Glutamatergic neuron (in vitro differentiated cells): ENCODE measurements around the gene ECM2. TPM values are rescaled to one million over a fixed set of nuclear protein-coding genes. Genes with fewer than 3 reads are reported as not detected.
A peak's percentile ranks its signal among the peaks of the same experiment; 100 is the strongest.

Experiments
- DNase-seq: peaks from one replicate; pipeline ENCODE4 v3.0.0; 2022
- H3K27ac Mint-ChIP-seq: one replicate; pipeline ENCODE4 v1.8.0; 2020; ENCODE audit warnings: mild to moderate bottlenecking, mixed read lengths, inconsistent platforms; ENCODE audit not compliant: unreplicated experiment
- H3K27me3 Mint-ChIP-seq: one replicate; pipeline ENCODE4 v1.8.0; 2020; ENCODE audit warnings: mild to moderate bottlenecking, moderate library complexity, mixed read lengths, inconsistent platforms; ENCODE audit not compliant: unreplicated experiment
- H3K36me3 Mint-ChIP-seq: one replicate; pipeline ENCODE4 v1.8.0; 2020; ENCODE audit warnings: mild to moderate bottlenecking, mixed read lengths, inconsistent platforms; ENCODE audit not compliant: unreplicated experiment
- H3K4me1 Mint-ChIP-seq: one replicate; pipeline ENCODE4 v1.8.0; 2020; ENCODE audit warnings: mild to moderate bottlenecking, low read depth, mixed read lengths, inconsistent platforms; ENCODE audit not compliant: unreplicated experiment
- H3K4me3 Mint-ChIP-seq: one replicate; pipeline ENCODE4 v1.8.0; 2020; ENCODE audit warnings: mild to moderate bottlenecking, mixed read lengths, inconsistent platforms; ENCODE audit not compliant: unreplicated experiment
- H3K9me3 Mint-ChIP-seq: one replicate; pipeline ENCODE4 v1.8.0; 2020; ENCODE audit warnings: mild to moderate bottlenecking, moderate library complexity, mixed read lengths, inconsistent platforms; ENCODE audit not compliant: unreplicated experiment
- total RNA-seq: library from RNA; stranded (reverse); fragmentation: NEBNext Ultra II Directional; extraction: Animal tissue kit (Norgen Biotek cat#: 25700); gene quantifications from one replicate; pipeline ENCODE4 v1.2.1, GENCODE V29; 2021; ENCODE audit not compliant: unreplicated experiment
- TF ChIP-seq, protein P1 (sequence below): fragments of 200-600 bp; sonication (generic); IDR thresholded peaks from one replicate; pipeline ENCODE4 v1.5.0; 2021; ENCODE audit not compliant: partially characterized antibody, unreplicated experiment

ECM2 gene
- total RNA-seq, 1 donor from 2014 or later, result 0.20 TPM

DNA sequence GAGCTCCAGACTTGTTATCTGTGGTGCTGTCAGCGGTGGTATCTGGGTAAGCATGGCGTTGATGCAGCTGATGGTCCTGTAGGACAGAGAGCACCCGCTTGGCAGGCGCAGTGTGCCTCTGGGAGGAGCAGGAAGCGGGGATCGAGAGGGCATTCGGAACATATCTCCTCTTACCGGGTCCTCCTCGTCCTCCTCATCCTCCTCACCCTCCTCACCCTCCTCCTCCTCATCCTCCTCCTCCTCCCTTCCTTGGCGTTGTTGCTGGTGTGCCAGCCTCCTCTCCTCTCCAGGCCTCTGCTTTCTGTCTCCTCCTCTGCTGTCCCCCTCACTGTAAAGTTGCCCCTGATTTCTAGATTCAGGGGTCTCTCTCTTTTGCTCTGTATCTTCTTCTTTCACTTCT, 21.2 kb downstream of the ECM2 start:
- TF ChIP-seq, protein P1, sequence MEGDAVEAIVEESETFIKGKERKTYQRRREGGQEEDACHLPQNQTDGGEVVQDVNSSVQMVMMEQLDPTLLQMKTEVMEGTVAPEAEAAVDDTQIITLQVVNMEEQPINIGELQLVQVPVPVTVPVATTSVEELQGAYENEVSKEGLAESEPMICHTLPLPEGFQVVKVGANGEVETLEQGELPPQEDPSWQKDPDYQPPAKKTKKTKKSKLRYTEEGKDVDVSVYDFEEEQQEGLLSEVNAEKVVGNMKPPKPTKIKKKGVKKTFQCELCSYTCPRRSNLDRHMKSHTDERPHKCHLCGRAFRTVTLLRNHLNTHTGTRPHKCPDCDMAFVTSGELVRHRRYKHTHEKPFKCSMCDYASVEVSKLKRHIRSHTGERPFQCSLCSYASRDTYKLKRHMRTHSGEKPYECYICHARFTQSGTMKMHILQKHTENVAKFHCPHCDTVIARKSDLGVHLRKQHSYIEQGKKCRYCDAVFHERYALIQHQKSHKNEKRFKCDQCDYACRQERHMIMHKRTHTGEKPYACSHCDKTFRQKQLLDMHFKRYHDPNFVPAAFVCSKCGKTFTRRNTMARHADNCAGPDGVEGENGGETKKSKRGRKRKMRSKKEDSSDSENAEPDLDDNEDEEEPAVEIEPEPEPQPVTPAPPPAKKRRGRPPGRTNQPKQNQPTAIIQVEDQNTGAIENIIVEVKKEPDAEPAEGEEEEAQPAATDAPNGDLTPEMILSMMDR, result no peak
- no peak for DNase-seq
- H3K4me1 Mint-ChIP-seq, result peaks cover 16% of the 10 kb centered on the region
- H3K36me3 Mint-ChIP-seq, result no peaks in the 10 kb centered on the region
- peaks cover 4% of the 10 kb centered on the region for H3K27me3 Mint-ChIP-seq
- peaks cover 5% of the 10 kb centered on the region for H3K9me3 Mint-ChIP-seq
- H3K4me3 Mint-ChIP-seq, result no peak overlapping the region
- no peak overlapping the region for H3K27ac Mint-ChIP-seq

- TF ChIP-seq, protein P1, result no peak
- Mint-ChIP-seq H3K36me3 (no peaks in the 10 kb centered on the region), H3K4me1 (peaks cover 19% of the 10 kb centered on the region), H3K4me3 (no peak overlapping the region), H3K9me3 (peaks cover 5% of the 10 kb centered on the region), H3K27me3 (peaks cover 4% of the 10 kb centered on the region), H3K27ac (peak overlapping the region; percentile 86)
- DNase-seq, result no peak
Observed at GRCh38 chr9:92513349-92513748, 22.4 kb downstream of the ECM2 start.

GRCh38 chr9:92512622-92513021, 23.2 kb downstream of the ECM2 start:
- Mint-ChIP-seq H3K27ac (peak overlapping the region; percentile 86), H3K4me3 (peak overlapping the region; percentile 11), H3K4me1 (peaks cover 24% of the 10 kb centered on the region), H3K36me3 (no peaks in the 10 kb centered on the region), H3K9me3 (peaks cover 5% of the 10 kb centered on the region), H3K27me3 (peaks cover 4% of the 10 kb centered on the region)
- no peak for DNase-seq
- TF ChIP-seq, protein P1, result no peak

DNA sequence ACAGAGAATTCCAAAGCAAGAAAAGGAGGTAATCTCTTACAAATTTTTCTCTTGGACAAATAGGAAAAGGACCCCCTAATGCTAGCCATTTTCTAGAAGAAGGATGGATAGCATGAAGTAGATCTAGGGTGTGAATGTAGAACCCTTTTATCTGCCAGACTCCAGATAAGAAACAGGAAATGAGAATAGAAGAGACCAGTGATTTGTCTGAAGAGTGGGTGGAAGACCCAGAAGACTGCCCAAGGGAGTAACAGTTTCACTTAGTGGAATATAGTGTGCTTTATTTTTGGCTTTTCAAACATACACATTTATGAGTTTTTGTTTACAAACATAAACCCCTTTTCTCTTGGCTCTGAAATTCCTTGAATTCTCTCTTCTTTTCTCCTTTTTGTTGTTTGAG, 25.0 kb downstream of the ECM2 start:
- Mint-ChIP-seq H3K4me1 (peaks cover 28% of the 10 kb centered on the region), H3K27me3 (peaks cover 4% of the 10 kb centered on the region), H3K27ac (no peak overlapping the region), H3K4me3 (no peak overlapping the region), H3K9me3 (peaks cover 5% of the 10 kb centered on the region), H3K36me3 (no peaks in the 10 kb centered on the region)
- DNase-seq, result no peak
- TF ChIP-seq, protein P1, result no peak

- TF ChIP-seq, protein P1, result no peak
- no peaks in the 10 kb centered on the region for H3K36me3 Mint-ChIP-seq
- no peak for DNase-seq
- H3K4me3 Mint-ChIP-seq, result no peak overlapping the region
- peaks cover 28% of the 10 kb centered on the region for H3K4me1 Mint-ChIP-seq
- peaks cover 3% of the 10 kb centered on the region for H3K9me3 Mint-ChIP-seq
- peaks cover 4% of the 10 kb centered on the region for H3K27me3 Mint-ChIP-seq
- H3K27ac Mint-ChIP-seq, result no peak overlapping the region
Observed at GRCh38 chr9:92509050-92509449, 26.7 kb downstream of the ECM2 start.
